Measurements from ENCODE around the gene PAK1. TPM values are rescaled to one million over a fixed set of nuclear protein-coding genes. Genes with fewer than 3 reads are reported as not detected.

Gene PAK1
- total RNA-seq, 1 donor from 2014 or later = 127 TPM

- DNase-seq (ENCODE audit: low spot score, unreplicated experiment) = no peak
- Mint-ChIP-seq H3K4me3 (ENCODE audit: low read depth) (no peak overlapping the region), H3K9me3 (ENCODE audit: low read depth) (peaks cover 8% of the 10 kb centered on the region), H3K27me3 (peaks cover 4% of the 10 kb centered on the region), H3K36me3 (ENCODE audit: insufficient read depth) (no peaks in the 10 kb centered on the region), H3K27ac (no peak overlapping the region), H3K4me1 (ENCODE audit: low read depth) (no peaks in the 10 kb centered on the region)
- no peak for TF ChIP-seq CTCF (IDR thresholded peaks at IDR 0.05; ENCODE audit: unreplicated experiment)
Measured at GRCh38 chr11:77510095-77510494, 36.2 kb upstream of the PAK1 start.

- TF ChIP-seq CTCF (IDR thresholded peaks at IDR 0.05; ENCODE audit: unreplicated experiment) = peak; percentile 7
- H3K4me3 Mint-ChIP-seq (ENCODE audit: low read depth) = no peak overlapping the region
Measured at GRCh38 chr11:77508019-77508418, 34.1 kb upstream of the PAK1 start.

GRCh38 chr11:77506857-77507256, 33.0 kb upstream of the PAK1 start:
- peaks cover 8% of the 10 kb centered on the region for H3K9me3 Mint-ChIP-seq (ENCODE audit: low read depth)
- H3K27me3 Mint-ChIP-seq = peaks cover 7% of the 10 kb centered on the region
- no peak for DNase-seq (ENCODE audit: low spot score, unreplicated experiment)
- no peak overlapping the region for H3K4me3 Mint-ChIP-seq (ENCODE audit: low read depth)
- no peaks in the 10 kb centered on the region for H3K36me3 Mint-ChIP-seq (ENCODE audit: insufficient read depth)
- TF ChIP-seq CTCF (IDR thresholded peaks at IDR 0.05; ENCODE audit: unreplicated experiment) = no peak
- H3K27ac Mint-ChIP-seq = no peak overlapping the region
- no peaks in the 10 kb centered on the region for H3K4me1 Mint-ChIP-seq (ENCODE audit: low read depth)

More at GRCh38 chr11:77508019-77508418, 34.1 kb upstream of the PAK1 start:
- DNase-seq (ENCODE audit: low spot score, unreplicated experiment) = no peak
- H3K4me1 Mint-ChIP-seq (ENCODE audit: low read depth) = no peaks in the 10 kb centered on the region
- no peaks in the 10 kb centered on the region for H3K36me3 Mint-ChIP-seq (ENCODE audit: insufficient read depth)
- peaks cover 8% of the 10 kb centered on the region for H3K9me3 Mint-ChIP-seq (ENCODE audit: low read depth)
- peaks cover 7% of the 10 kb centered on the region for H3K27me3 Mint-ChIP-seq
- no peak overlapping the region for H3K27ac Mint-ChIP-seq

GRCh38 chr11:77505956-77506355, 32.1 kb upstream of the PAK1 start:
- H3K4me1 Mint-ChIP-seq (ENCODE audit: low read depth) = no peaks in the 10 kb centered on the region
- no peaks in the 10 kb centered on the region for H3K36me3 Mint-ChIP-seq (ENCODE audit: insufficient read depth)
- TF ChIP-seq CTCF (IDR thresholded peaks at IDR 0.05; ENCODE audit: unreplicated experiment) = no peak
- H3K4me3 Mint-ChIP-seq (ENCODE audit: low read depth) = no peak overlapping the region
- no peak overlapping the region for H3K27ac Mint-ChIP-seq
- peaks cover 7% of the 10 kb centered on the region for H3K27me3 Mint-ChIP-seq
- peaks cover 8% of the 10 kb centered on the region for H3K9me3 Mint-ChIP-seq (ENCODE audit: low read depth)
- DNase-seq (ENCODE audit: low spot score, unreplicated experiment) = no peak

- TF ChIP-seq CTCF (IDR thresholded peaks at IDR 0.05; ENCODE audit: unreplicated experiment) = no peak
- Mint-ChIP-seq H3K4me1 (ENCODE audit: low read depth) (no peaks in the 10 kb centered on the region), H3K27ac (no peak overlapping the region), H3K4me3 (ENCODE audit: low read depth) (no peak overlapping the region), H3K9me3 (ENCODE audit: low read depth) (no peaks in the 10 kb centered on the region), H3K36me3 (ENCODE audit: insufficient read depth) (no peaks in the 10 kb centered on the region), H3K27me3 (peaks cover 7% of the 10 kb centered on the region)
- no peak for DNase-seq (ENCODE audit: low spot score, unreplicated experiment)
Measured at GRCh38 chr11:77503006-77503405, 29.1 kb upstream of the PAK1 start.
